Spleen (tissue), 11 donors: Measurements from ENCODE around the gene SMAD6. TPM values are rescaled to one million over a fixed set of nuclear protein-coding genes. Genes with fewer than 3 reads are reported as not detected.

Source experiments
- DNase-seq: peaks from one replicate; pipeline ENCODE4 v3.0.0-alpha.2; 2020
- H3K27ac ChIP-seq, 8 donors: fragments of 200-600 bp; sonication (generic) in 7 of 8; 1 replicate in 4 of 8; 2 replicates in 4 of 8; pipeline versions ENCODE4 v1.5.0 to v1.8.0; 2016 to 2021; ENCODE audit warnings: inconsistent platforms in 4 of 8, mild to moderate bottlenecking in 4 of 8, moderate library complexity in 1 of 8
- H3K27me3 ChIP-seq, 7 donors: fragments of 200-600 bp; sonication (generic) in 6 of 7; replicated peaks in 1 of 7; 1 replicate in 4 of 7; 2 replicates in 3 of 7; pipeline versions ENCODE4 v1.5.0 to v1.8.0; 2016 to 2021; ENCODE audit warnings: inconsistent platforms in 3 of 7, mild to moderate bottlenecking in 1 of 7
- H3K36me3 ChIP-seq, 6 donors: fragments of 200-600 bp; sonication (generic) in 5 of 6; 1 replicate in 4 of 6; 2 replicates in 2 of 6; pipeline versions ENCODE4 v1.5.0 to v1.8.0; 2016 to 2021; ENCODE audit warnings: inconsistent platforms in 2 of 6
- H3K4me1 ChIP-seq, 6 donors: fragments of 200-600 bp; sonication (generic) in 5 of 6; 1 replicate in 3 of 6; 2 replicates in 3 of 6; pipeline versions ENCODE4 v1.5.0 to v1.8.0; 2016 to 2021; ENCODE audit warnings: inconsistent platforms in 3 of 6
- H3K4me3 ChIP-seq, 8 donors: fragments of 200-600 bp; sonication (generic) in 7 of 8; 1 replicate in 4 of 8; 2 replicates in 4 of 8; pipeline versions ENCODE4 v1.5.0 to v1.8.0; 2016 to 2021; ENCODE audit warnings: inconsistent platforms in 4 of 8, mild to moderate bottlenecking in 4 of 8, moderate library complexity in 2 of 8
- H3K9me3 ChIP-seq, 8 donors: fragments of 200-600 bp; sonication (generic) in 7 of 8; 1 replicate in 4 of 8; 2 replicates in 4 of 8; pipeline versions ENCODE4 v1.5.0 to v1.8.0; 2016 to 2021; ENCODE audit warnings: inconsistent platforms in 4 of 8
- CTCF ChIP-seq, 11 experiments: fragments of 200-600 bp in 7 of 11; fragments of 450-650 bp in 4 of 11; sonication (generic) in 4 of 11; IDR thresholded peaks in 8 of 11; conservative IDR thresholded peaks in 3 of 11; 1 replicate in 7 of 11; 2 replicates in 4 of 11; pipeline versions ENCODE4 v1.4.0 to v1.8.0; 2016 to 2021; ENCODE audit warnings: antibody characterized with exemption in 11 of 11, inconsistent platforms in 4 of 11, mild to moderate bottlenecking in 1 of 11
- POLR2A ChIP-seq, 3 donors: fragments of 450-650 bp; IDR thresholded peaks; one replicate each; pipeline ENCODE4 v1.5.1; 2017; ENCODE audit warnings: antibody characterized with exemption in 3 of 3, mild to moderate bottlenecking in 1 of 3
- POLR2AphosphoS5 ChIP-seq, 3 donors: sonication (generic); formaldehyde crosslinking; IDR thresholded peaks; one replicate each; pipeline ENCODE4 v1.5.1; 2017; ENCODE audit warnings: antibody characterized with exemption in 3 of 3
- WGBS, 5 donors: extraction: QIAGEN DNeasy Blood & Tissue Kit in 3 of 5; methylation state at CpG; one replicate each; pipeline versions ENCODE4 v1.1.5 to v1.1.7; 2013 to 2018; 5-methylcytosine and 5-hydroxymethylcytosine counted together
- intact Hi-C: fragments of 100-400 bp; cut with DNase I; formaldehyde crosslinking; loops from one replicate; pipeline ENCODE4 v1.15.0; 2023; ENCODE audit warnings: low total_unique reads
- polyA plus RNA-seq, 3 donors: library from polyadenylated mRNA; stranded (reverse); fragments of 200-250 nt; gene quantifications; one replicate each; pipeline ENCODE4 v1.2.1, GENCODE V29; 2013
- total RNA-seq, 7 donors: library from RNA; depleted of rRNA in 3 of 7; stranded (reverse); fragments of >200 nt in 3 of 7; fragmentation: NEBNext Ultra II Directional in 4 of 7; extraction: Animal tissue kit (Norgen Biotek cat#: 25700) in 4 of 7; gene quantifications; one replicate each; pipeline versions ENCODE4 v1.1.0 to v1.2.1, GENCODE V29; 2016 to 2021
- donor health status: healthy with polysubstance abuse.
- donor health status: DM: no; HTN: no; CAD: no; lungs with moderate emphysema.
- donor health status: DM: no; HTN: no; CAD: no.
- donor health status: Bipolar disorder and iron deficiency.
- donor health status: healthy.
- donor health status: DM: no; HTN: no; CAD: no.
- donor health status: DM: yes; HTN: yes; CAD: no.

SMAD6 gene
- total and polyA plus RNA-seq, 10 donors = 0.72 to 14.0 (median 4.8) TPM

GRCh38 chr15:66724732-66725463, 22.9 kb downstream of the SMAD6 start:
- Histone ChIP-seq H3K36me3 (no peaks in the 10 kb centered on the region), H3K27ac (no peak overlapping the region), H3K9me3 (no peaks in the 10 kb centered on the region), H3K27me3 (no peaks in the 10 kb centered on the region), H3K4me3 (no peak overlapping the region), H3K4me1 (no peaks in the 10 kb centered on the region)
- no peak for DNase-seq
- 75 to 89% (median 83%) methylated on average over 13 to 14 of the region's 14 CpGs for WGBS, 5 donors
- intact Hi-C loops = no loop called here
- TF ChIP-seq POLR2A (IDR thresholded peaks at IDR 0.05) (no peak), CTCF (IDR thresholded peaks at IDR 0.05 in 8 of 11, conservative IDR thresholded peaks at IDR 0.05 in 3 of 11) (no peak), POLR2AphosphoS5 (IDR thresholded peaks at IDR 0.05) (no peak)

- no peak for DNase-seq
- H3K4me3 ChIP-seq = no peak overlapping the region
- H3K4me1 ChIP-seq = no peaks in the 10 kb centered on the region
- H3K9me3 ChIP-seq = no peaks in the 10 kb centered on the region
- no peak for TF ChIP-seq POLR2AphosphoS5 (IDR thresholded peaks at IDR 0.05)
- H3K36me3 ChIP-seq = no peaks in the 10 kb centered on the region
- H3K27ac ChIP-seq = no peak overlapping the region
- intact Hi-C loops = no loop called here
- H3K27me3 ChIP-seq = no peaks in the 10 kb centered on the region
Measured at GRCh38 chr15:66725464-66725785, 23.4 kb downstream of the SMAD6 start.

- Histone ChIP-seq H3K36me3 (no peaks in the 10 kb centered on the region), H3K27ac (no peak overlapping the region), H3K27me3 (no peaks in the 10 kb centered on the region), H3K9me3 (no peaks in the 10 kb centered on the region), H3K4me3 (no peak overlapping the region), H3K4me1 (no peaks in the 10 kb centered on the region)
- WGBS, 5 donors = 25 to 88% (median 53%) methylated on average over 1 to 2 of the region's 2 CpGs
- DNase-seq = no peak
- intact Hi-C loops = no loop called here
- no peak for TF ChIP-seq POLR2A (IDR thresholded peaks at IDR 0.05)
- TF ChIP-seq POLR2AphosphoS5 (IDR thresholded peaks at IDR 0.05) = no peak
- TF ChIP-seq CTCF (IDR thresholded peaks at IDR 0.05 in 8 of 11, conservative IDR thresholded peaks at IDR 0.05 in 3 of 11) = no peak
Measured at GRCh38 chr15:66726386-66726785, 24.4 kb downstream of the SMAD6 start.

- 56 to 81% (median 78%) methylated on average over 21 to 26 of the region's 26 CpGs for WGBS, 5 donors
- Histone ChIP-seq H3K36me3 (no peaks in the 10 kb centered on the region), H3K27ac (peak overlapping the region in 5 of 8 donors; percentile 18 to 46 (median 30)), H3K27me3 (no peaks in the 10 kb centered on the region), H3K4me3 (no peak overlapping the region), H3K9me3 (no peaks in the 10 kb centered on the region), H3K4me1 (peaks cover 0 to under 1% (median 0%) of the 10 kb centered on the region in 6 donors)
- no peak for DNase-seq
- TF ChIP-seq POLR2AphosphoS5 (IDR thresholded peaks at IDR 0.05) = no peak
- no peak for TF ChIP-seq CTCF (IDR thresholded peaks at IDR 0.05 in 8 of 11, conservative IDR thresholded peaks at IDR 0.05 in 3 of 11)
- no peak for TF ChIP-seq POLR2A (IDR thresholded peaks at IDR 0.05)
- intact Hi-C loops = no loop called here
Measured at GRCh38 chr15:66729331-66729951, 27.4 kb downstream of the SMAD6 start.
